HG03442 (cell line): Measurements from ENCODE around the gene DDAH1.

Source experiments
- ATAC-seq: cut with Tn5 transposase; IDR thresholded peaks from one replicate; pipeline ENCODE4 v1.9.1; 2021; ENCODE audit warnings: mild to moderate bottlenecking, moderate library complexity; ENCODE audit not compliant: unreplicated experiment

The DDAH1 gene

GRCh38 chr1:85313888-85314696 lies 150.9 kb downstream of the DDAH1 start:
- no peak for ATAC-seq

- ATAC-seq: no peak
These were observed 153.1 kb downstream of the DDAH1 start for GRCh38 chr1:85311818-85312217.

GRCh38 chr1:85308833-85309350 lies 156.1 kb downstream of the DDAH1 start:
- ATAC-seq: no peak

GRCh38 chr1:85307987-85308832 lies 156.7 kb downstream of the DDAH1 start:
- peak; percentile 88 for ATAC-seq

GRCh38 chr1:85306236-85306635 lies 158.7 kb downstream of the DDAH1 start:
- no peak for ATAC-seq

- peak; percentile 35 for ATAC-seq
These were observed 161.4 kb downstream of the DDAH1 start for GRCh38 chr1:85303440-85304162.

- no peak for ATAC-seq
These were observed 164.8 kb downstream of the DDAH1 start for GRCh38 chr1:85300140-85300539.

GRCh38 chr1:85297855-85298629 lies 166.9 kb downstream of the DDAH1 start:
- peak; percentile 97 for ATAC-seq

GRCh38 chr1:85297538-85297854 lies 167.5 kb downstream of the DDAH1 start:
- ATAC-seq: no peak

GRCh38 chr1:85296980-85297379 lies 168.0 kb downstream of the DDAH1 start:
- no peak for ATAC-seq

- ATAC-seq: no peak
These were observed 169.3 kb downstream of the DDAH1 start for GRCh38 chr1:85295654-85296053.

- ATAC-seq: no peak
These were observed 169.9 kb downstream of the DDAH1 start for GRCh38 chr1:85295006-85295431.

GRCh38 chr1:85290826-85291225 lies 174.1 kb downstream of the DDAH1 start:
- ATAC-seq: no peak

- peak; percentile 35 for ATAC-seq
These were observed 175.1 kb downstream of the DDAH1 start for GRCh38 chr1:85289848-85290335.

GRCh38 chr1:85289207-85289847 lies 175.6 kb downstream of the DDAH1 start:
- ATAC-seq: peak; percentile 34

GRCh38 chr1:85284202-85284601 lies 180.8 kb downstream of the DDAH1 start:
- ATAC-seq: no peak

- no peak for ATAC-seq
These were observed 181.3 kb downstream of the DDAH1 start for GRCh38 chr1:85283475-85284199.

- ATAC-seq: no peak
These were observed 182.5 kb downstream of the DDAH1 start for GRCh38 chr1:85282424-85282823.

- ATAC-seq: no peak
These were observed 184.3 kb downstream of the DDAH1 start for GRCh38 chr1:85280636-85281035.
